Panc1 (cell line): ENCODE data around the gene SMIM7. TPM values are rescaled to one million over a fixed set of nuclear protein-coding genes. Genes with fewer than 3 reads are reported as not detected.

Experiments
- ATAC-seq: fragments of 200-7000 bp; cut with Tn5 transposase; 2 replicates; pipeline ENCODE4 v1.9.1; 2020; ENCODE audit warnings: mild to moderate bottlenecking, moderate library complexity
- BruUV-seq: library from RNA; stranded (reverse); fragments of 400-500 nt; replicated peaks from 2 replicates; lab custom pipeline; 2021; lab: Mats Ljungman, UMichigan
- CTCF ChIA-PET: fragments of 300-600 bp; sonication (Branson Sonifier 250); formaldehyde crosslinking; loops from one replicate; lab custom pipeline; 2022; ENCODE audit warnings: antibody characterized with exemption; lab: Charles Lee
- POLR2A ChIA-PET: fragments of 300-600 bp; sonication (Branson Sonifier 250); formaldehyde crosslinking; loops from one replicate; lab custom pipeline; 2022; ENCODE audit warnings: antibody characterized with exemption; lab: Charles Lee
- DNase-seq: peaks from one replicate; pipeline ENCODE4 v3.0.0-alpha.2; 2010; ENCODE audit warnings: low read depth, low spot score
- H3K27ac ChIP-seq: 2 replicates; pipeline ENCODE4 v1.5.1; 2011; ENCODE audit warnings: mild to moderate bottlenecking, low read length, inconsistent platforms
- H3K27me3 ChIP-seq: fragments of 200-500 bp; sonication (Bioruptor generic); 2 replicates; pipeline ENCODE4 v1.6.0; 2014; ENCODE audit warnings: low read length, inconsistent platforms; ENCODE audit not compliant: control insufficient read depth, insufficient read depth
- H3K36me3 ChIP-seq: fragments of 200-500 bp; sonication (Bioruptor generic); 2 replicates; pipeline ENCODE4 v1.5.1; 2014; ENCODE audit warnings: inconsistent platforms, mild to moderate bottlenecking, low read length, moderate library complexity; ENCODE audit not compliant: control insufficient read depth, insufficient read depth
- H3K4me1 ChIP-seq: 2 replicates; pipeline ENCODE4 v1.5.1; 2011; ENCODE audit warnings: inconsistent platforms, mild to moderate bottlenecking, low read length, moderate library complexity; ENCODE audit not compliant: control insufficient read depth, insufficient read depth
- H3K4me3 ChIP-seq, 2 experiments: 2 replicates each; pipeline ENCODE4 v1.5.1; 2011 to 2012; ENCODE audit warnings: low read depth in 2 of 2, low read length in 2 of 2, mild to moderate bottlenecking in 2 of 2, inconsistent platforms in 1 of 2, moderate library complexity in 1 of 2
- H3K9me3 ChIP-seq: fragments of 200-500 bp; sonication (Bioruptor generic); 2 replicates; pipeline ENCODE4 v1.5.1; 2014; ENCODE audit warnings: low read depth, mild to moderate bottlenecking, inconsistent platforms, low read length, moderate library complexity; ENCODE audit not compliant: control insufficient read depth, insufficient read depth
- POLR2AphosphoS5 ChIP-seq: IDR thresholded peaks from 2 replicates; pipeline ENCODE4 v1.6.1; 2012; ENCODE audit warnings: mild to moderate bottlenecking, low read depth, low read length, moderate library complexity
- SIN3A ChIP-seq: IDR thresholded peaks from 2 replicates; pipeline ENCODE4 v1.6.1; 2012; ENCODE audit warnings: low read depth, mild to moderate bottlenecking, low read length, moderate library complexity, borderline replicate concordance; ENCODE audit not compliant: insufficient read depth
- TCF7L2 ChIP-seq: IDR thresholded peaks from 2 replicates; pipeline ENCODE4 v1.6.1; 2011; ENCODE audit warnings: mild to moderate bottlenecking, low read depth, low read length, inconsistent platforms
- in situ Hi-C: cut with HindIII; loops from 2 replicates; pipeline ENCODE4 v1.10.0; 2016; ENCODE audit warnings: low sequenced_read_pairs, low pct_unique_long_range_greater_than_20kb
- intact Hi-C: fragments of 100-400 bp; cut with micrococcal nuclease; formaldehyde crosslinking; loops from one replicate; pipeline ENCODE4 v1.10.0; 2022; ENCODE audit not compliant: unreplicated experiment
- total RNA-seq: library from RNA; stranded (reverse); gene quantifications from one replicate; pipeline ENCODE4 v1.2.1, GENCODE V29; 2021; ENCODE audit not compliant: unreplicated experiment
- TF ChIP-seq, protein P1 (sequence below): fragments of 450-650 bp; IDR thresholded peaks from 2 replicates; pipeline ENCODE4 v1.5.1; 2017; ENCODE audit warnings: mild to moderate bottlenecking
- TF ChIP-seq, protein P2 (sequence below), 2 experiments: IDR thresholded peaks; 2 replicates each; pipeline ENCODE4 v1.6.1; 2011 to 2012; ENCODE audit warnings: low read depth in 2 of 2, control low read depth in 1 of 2, low read length in 1 of 2, mild to moderate bottlenecking in 1 of 2, moderate library complexity in 1 of 2; ENCODE audit not compliant: insufficient read depth in 1 of 2

SMIM7 gene
- total RNA-seq, 1 experiment from 2014 or later: 70.7 TPM

DNA sequence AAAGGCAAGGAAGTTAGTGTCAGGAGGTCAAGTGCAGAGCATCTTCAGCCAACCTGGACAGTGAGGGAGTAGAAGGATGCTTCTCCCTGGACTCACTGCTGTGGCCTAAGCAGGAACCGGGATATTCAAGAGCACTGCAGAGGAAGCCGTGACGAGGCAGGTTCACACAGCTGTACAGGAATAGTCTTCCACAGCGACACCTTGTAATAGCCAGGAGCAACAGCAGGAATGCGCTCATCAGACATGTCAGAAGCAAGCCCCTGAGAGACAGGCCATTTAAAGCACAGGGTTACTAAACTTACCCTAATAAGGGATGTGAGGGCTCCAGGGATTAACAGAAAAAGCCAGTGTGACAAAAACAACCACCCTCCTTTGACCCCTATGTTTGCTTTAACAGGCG lies 28.5 kb downstream of the SMIM7 start:
- in situ Hi-C loops (no loop called here), intact Hi-C loops (no loop called here)
- no TSS peak for BruUV-seq
- ATAC-seq (no peak), DNase-seq (no peak)
- H3K27ac ChIP-seq: no peak overlapping the region
- peaks cover 4% of the 10 kb centered on the region for H3K36me3 ChIP-seq
- TF ChIP-seq POLR2AphosphoS5: no peak
- H3K27me3 ChIP-seq: no peaks in the 10 kb centered on the region
- no peak overlapping the region for H3K4me3 ChIP-seq
- peaks cover 5% of the 10 kb centered on the region; the same call in 1 of the 2 replicates for H3K4me1 ChIP-seq
- no peaks in the 10 kb centered on the region for H3K9me3 ChIP-seq
- POLR2A ChIA-PET: no interaction called here
- CTCF ChIA-PET: no interaction called here

DNA sequence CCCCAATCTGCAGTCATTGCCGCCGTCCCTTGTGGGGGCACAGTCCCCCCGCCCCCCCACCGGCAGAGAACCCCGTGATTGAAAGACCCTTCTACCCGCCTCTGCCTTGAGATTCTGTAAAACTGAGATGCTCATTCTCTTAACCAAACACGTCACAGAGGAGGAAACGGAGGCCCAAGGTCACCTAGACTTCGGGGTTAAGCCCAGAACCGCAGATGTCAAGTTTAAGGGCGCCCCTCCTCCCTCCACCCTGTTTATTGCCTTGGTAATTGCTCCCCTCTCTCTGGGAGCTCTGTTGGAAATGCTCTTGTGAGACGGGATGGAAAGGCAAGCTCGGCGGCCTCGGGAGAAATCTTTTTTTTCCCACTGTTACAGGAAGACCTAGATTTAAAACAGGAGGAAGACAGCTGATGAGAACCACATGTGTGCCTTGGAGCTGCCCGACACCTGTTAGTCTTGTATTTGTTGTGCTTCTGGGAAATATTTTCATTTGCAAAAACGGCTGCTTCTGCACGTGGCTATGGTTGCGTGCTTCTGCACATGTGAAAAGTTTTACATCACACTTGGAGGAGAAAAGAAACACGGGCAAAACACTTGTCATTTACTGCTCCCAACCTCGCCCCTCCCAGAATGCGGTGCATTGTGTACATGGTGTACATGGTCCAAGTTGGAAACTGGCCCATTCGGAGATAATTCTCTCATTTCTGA lies 30.8 kb downstream of the SMIM7 start:
- Histone ChIP-seq H3K9me3 (no peaks in the 10 kb centered on the region), H3K36me3 (peaks cover 4% of the 10 kb centered on the region), H3K4me1 (peaks cover 14% of the 10 kb centered on the region), H3K4me3 (peak overlapping the region; percentile 66 to 91), H3K27me3 (no peaks in the 10 kb centered on the region), H3K27ac (peak overlapping the region; percentile 92)
- TSS peak; percentile 99 for BruUV-seq
- CTCF ChIA-PET: no interaction called here
- POLR2A ChIA-PET: interaction anchor here (0.7 kb wide), 1 partner anchor 18 kb away, joined by 4 read pairs; no protein-coding TSS in a partner anchor
- intact Hi-C loops (no loop called here), in situ Hi-C loops (no loop called here)
- TF ChIP-seq, protein P1, sequence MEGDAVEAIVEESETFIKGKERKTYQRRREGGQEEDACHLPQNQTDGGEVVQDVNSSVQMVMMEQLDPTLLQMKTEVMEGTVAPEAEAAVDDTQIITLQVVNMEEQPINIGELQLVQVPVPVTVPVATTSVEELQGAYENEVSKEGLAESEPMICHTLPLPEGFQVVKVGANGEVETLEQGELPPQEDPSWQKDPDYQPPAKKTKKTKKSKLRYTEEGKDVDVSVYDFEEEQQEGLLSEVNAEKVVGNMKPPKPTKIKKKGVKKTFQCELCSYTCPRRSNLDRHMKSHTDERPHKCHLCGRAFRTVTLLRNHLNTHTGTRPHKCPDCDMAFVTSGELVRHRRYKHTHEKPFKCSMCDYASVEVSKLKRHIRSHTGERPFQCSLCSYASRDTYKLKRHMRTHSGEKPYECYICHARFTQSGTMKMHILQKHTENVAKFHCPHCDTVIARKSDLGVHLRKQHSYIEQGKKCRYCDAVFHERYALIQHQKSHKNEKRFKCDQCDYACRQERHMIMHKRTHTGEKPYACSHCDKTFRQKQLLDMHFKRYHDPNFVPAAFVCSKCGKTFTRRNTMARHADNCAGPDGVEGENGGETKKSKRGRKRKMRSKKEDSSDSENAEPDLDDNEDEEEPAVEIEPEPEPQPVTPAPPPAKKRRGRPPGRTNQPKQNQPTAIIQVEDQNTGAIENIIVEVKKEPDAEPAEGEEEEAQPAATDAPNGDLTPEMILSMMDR: no peak
- TF ChIP-seq POLR2AphosphoS5 (no peak), TCF7L2 (no peak), SIN3A (no peak)
- TF ChIP-seq, protein P2, sequence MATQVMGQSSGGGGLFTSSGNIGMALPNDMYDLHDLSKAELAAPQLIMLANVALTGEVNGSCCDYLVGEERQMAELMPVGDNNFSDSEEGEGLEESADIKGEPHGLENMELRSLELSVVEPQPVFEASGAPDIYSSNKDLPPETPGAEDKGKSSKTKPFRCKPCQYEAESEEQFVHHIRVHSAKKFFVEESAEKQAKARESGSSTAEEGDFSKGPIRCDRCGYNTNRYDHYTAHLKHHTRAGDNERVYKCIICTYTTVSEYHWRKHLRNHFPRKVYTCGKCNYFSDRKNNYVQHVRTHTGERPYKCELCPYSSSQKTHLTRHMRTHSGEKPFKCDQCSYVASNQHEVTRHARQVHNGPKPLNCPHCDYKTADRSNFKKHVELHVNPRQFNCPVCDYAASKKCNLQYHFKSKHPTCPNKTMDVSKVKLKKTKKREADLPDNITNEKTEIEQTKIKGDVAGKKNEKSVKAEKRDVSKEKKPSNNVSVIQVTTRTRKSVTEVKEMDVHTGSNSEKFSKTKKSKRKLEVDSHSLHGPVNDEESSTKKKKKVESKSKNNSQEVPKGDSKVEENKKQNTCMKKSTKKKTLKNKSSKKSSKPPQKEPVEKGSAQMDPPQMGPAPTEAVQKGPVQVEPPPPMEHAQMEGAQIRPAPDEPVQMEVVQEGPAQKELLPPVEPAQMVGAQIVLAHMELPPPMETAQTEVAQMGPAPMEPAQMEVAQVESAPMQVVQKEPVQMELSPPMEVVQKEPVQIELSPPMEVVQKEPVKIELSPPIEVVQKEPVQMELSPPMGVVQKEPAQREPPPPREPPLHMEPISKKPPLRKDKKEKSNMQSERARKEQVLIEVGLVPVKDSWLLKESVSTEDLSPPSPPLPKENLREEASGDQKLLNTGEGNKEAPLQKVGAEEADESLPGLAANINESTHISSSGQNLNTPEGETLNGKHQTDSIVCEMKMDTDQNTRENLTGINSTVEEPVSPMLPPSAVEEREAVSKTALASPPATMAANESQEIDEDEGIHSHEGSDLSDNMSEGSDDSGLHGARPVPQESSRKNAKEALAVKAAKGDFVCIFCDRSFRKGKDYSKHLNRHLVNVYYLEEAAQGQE (IDR thresholded peaks at IDR 0.05; ENCODE audit: insufficient read depth in 1 of 2, low read depth in 2 of 2, low read length in 1 of 2): no peak
- DNase-seq: no peak
- no peak for ATAC-seq
